Measurements from ENCODE around the gene SPTB. TPM values are rescaled to one million over a fixed set of nuclear protein-coding genes. Genes with fewer than 3 reads are reported as not detected.
A peak's percentile ranks its signal among the peaks of the same experiment; 100 is the strongest.

SPTB gene
- total and polyA plus RNA-seq, 10 of the 15 experiments (the other 5 are each of a cell fraction or from before 2014, with no cell fraction given) = under 0.01 to 0.04 (median 0.02) TPM; not detected in 4

DNA sequence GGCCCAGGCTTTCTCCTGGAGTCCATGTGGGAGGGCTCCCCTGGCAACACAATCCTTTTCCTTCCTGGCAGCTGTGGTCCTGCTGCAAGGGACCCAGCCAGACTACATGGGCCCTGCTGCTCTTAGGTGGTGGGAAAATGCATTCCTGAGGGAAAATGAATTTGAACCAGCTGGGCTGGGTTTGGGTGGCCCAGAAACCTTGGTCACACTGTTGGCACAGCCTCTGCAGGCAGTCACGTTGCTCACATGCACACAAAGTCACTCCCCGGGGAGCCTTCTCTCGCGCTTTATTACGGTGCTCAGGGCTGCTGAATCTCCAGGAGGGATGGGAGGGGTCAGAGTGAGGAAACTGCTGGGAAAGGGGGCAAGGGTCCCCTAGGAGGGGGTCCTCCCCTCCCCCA lies 158.3 kb downstream of the SPTB start:
- H3K27me3 ChIP-seq (replicated peaks in 1 of 2; ENCODE audit: control insufficient read depth in 2 of 2, insufficient read depth in 2 of 2, low read length in 1 of 2) = no peaks in the 10 kb centered on the region; a peak in 2 of 4 replicates
- H3K4me2 ChIP-seq (ENCODE audit: control insufficient read depth, insufficient read depth) = no peak overlapping the region
- BruUV-seq (replicated peaks) = no TSS peak
- ChIA-PET CTCF (interaction anchor here (0.6 to 1.5 kb wide), 3 partner anchors 12 to 37 kb away, joined by 3 to 5 read pairs (median 3); no protein-coding TSS in a partner anchor), SMC1A (ENCODE audit: uncharacterized antibody, unreplicated experiment) (interaction anchor here (0.7 to 1.0 kb wide), 2 partner anchors 12 to 47 kb away, joined by 3 to 4 read pairs; no protein-coding TSS in a partner anchor), RAD21 (ENCODE audit: unreplicated experiment) (no interaction called here), POLR2A (interaction anchor here (0.6 kb wide), 1 partner anchor 149 kb away, joined by 3 read pairs; no protein-coding TSS in a partner anchor)
- H3K9ac ChIP-seq (ENCODE audit: control insufficient read depth, insufficient read depth, low read length) = no peak overlapping the region
- in situ Hi-C loops (cut with MboI) = no loop called here
- ATAC-seq (no peak), FAIRE-seq (no peak), DNase-seq (ENCODE audit: low read depth, low spot score) (no peak)
- intact Hi-C loops (cut with micrococcal nuclease; ENCODE audit: unreplicated experiment) = no loop called here
- WGBS (ENCODE audit: insufficient coverage, insufficient replicate concordance, low lambda C conversion rate, missing lambda C conversion rate) = 1% methylated on average over 5 of the region's 5 CpGs
- no peaks in the 10 kb centered on the region for H3K79me2 ChIP-seq (ENCODE audit: control insufficient read depth, insufficient read depth, low read length)
- peak; percentile 60 for TF ChIP-seq MEF2B (IDR thresholded peaks at IDR 0.05; ENCODE audit: partially characterized antibody, poor library complexity, severe bottlenecking)
- peak; percentile 73; the same call in 1 of the 2 replicates for TF ChIP-seq ZNF687 (IDR thresholded peaks at IDR 0.05)
- TF ChIP-seq NFIC (IDR thresholded peaks at IDR 0.05; ENCODE audit: low read depth, low read length) = no peak
- no peak for TF ChIP-seq EGR1 (IDR thresholded peaks at IDR 0.05; ENCODE audit: borderline replicate concordance in 1 of 2, low read depth in 2 of 2, low read length in 2 of 2)
- no peak for TF ChIP-seq TCF3 (IDR thresholded peaks at IDR 0.05; ENCODE audit: borderline replicate concordance, insufficient read depth, low read depth, low read length)
- TF ChIP-seq MLLT1 (IDR thresholded peaks at IDR 0.05) = no peak
- no peak for TF ChIP-seq FOXM1 (IDR thresholded peaks at IDR 0.05; ENCODE audit: low read depth, low read length)
- peak in 1 of 2 experiments; percentile 43; a peak in 1 of 4 replicates for TF ChIP-seq BHLHE40 (IDR thresholded peaks at IDR 0.05; ENCODE audit: borderline replicate concordance in 1 of 2, low read depth in 2 of 2, low read length in 1 of 2)
- TF ChIP-seq KAT2A (conservative IDR thresholded peaks at IDR 0.05; ENCODE audit: control insufficient read depth, low read depth, low read length) = no peak
- H3K9me3 ChIP-seq (replicated peaks; ENCODE audit: control insufficient read depth, insufficient read depth, low read length) = no peaks in the 10 kb centered on the region
- H3K36me3 ChIP-seq (ENCODE audit: control insufficient read depth in 2 of 2, insufficient read depth in 2 of 2, low read length in 1 of 2) = no peaks in the 10 kb centered on the region
- no peak overlapping the region for H3K4me3 ChIP-seq
- no peak overlapping the region for H2AFZ ChIP-seq (ENCODE audit: control insufficient read depth, low read depth, low read length)
- H3K27ac ChIP-seq (ENCODE audit: control insufficient read depth, insufficient read depth) = no peak overlapping the region
- no peaks in the 10 kb centered on the region for H3K4me1 ChIP-seq (ENCODE audit: control insufficient read depth, insufficient read depth, low read length)
- H4K20me1 ChIP-seq (ENCODE audit: control insufficient read depth, insufficient read depth) = no peaks in the 10 kb centered on the region
